SU-DHL-6 (cell line): Measurements from ENCODE around the gene SUOX.

Experiments used
- CTCF ChIP-seq: fragments of 200-600 bp; sonication (generic); IDR thresholded peaks from one replicate; pipeline ENCODE4 v1.5.1; 2017; ENCODE audit warnings: antibody characterized with exemption, mild to moderate bottlenecking, low read length, moderate library complexity; ENCODE audit not compliant: insufficient read depth, poor library complexity, severe bottlenecking
- EZH2phosphoT487 ChIP-seq: fragments of 200-600 bp; sonication (generic), shearing (Covaris generic); conservative IDR thresholded peaks from 2 replicates; pipeline ENCODE4 v1.6.1; 2018; ENCODE audit warnings: mild to moderate bottlenecking, antibody characterized with exemption, low read length, moderate library complexity, mixed read lengths

DNA sequence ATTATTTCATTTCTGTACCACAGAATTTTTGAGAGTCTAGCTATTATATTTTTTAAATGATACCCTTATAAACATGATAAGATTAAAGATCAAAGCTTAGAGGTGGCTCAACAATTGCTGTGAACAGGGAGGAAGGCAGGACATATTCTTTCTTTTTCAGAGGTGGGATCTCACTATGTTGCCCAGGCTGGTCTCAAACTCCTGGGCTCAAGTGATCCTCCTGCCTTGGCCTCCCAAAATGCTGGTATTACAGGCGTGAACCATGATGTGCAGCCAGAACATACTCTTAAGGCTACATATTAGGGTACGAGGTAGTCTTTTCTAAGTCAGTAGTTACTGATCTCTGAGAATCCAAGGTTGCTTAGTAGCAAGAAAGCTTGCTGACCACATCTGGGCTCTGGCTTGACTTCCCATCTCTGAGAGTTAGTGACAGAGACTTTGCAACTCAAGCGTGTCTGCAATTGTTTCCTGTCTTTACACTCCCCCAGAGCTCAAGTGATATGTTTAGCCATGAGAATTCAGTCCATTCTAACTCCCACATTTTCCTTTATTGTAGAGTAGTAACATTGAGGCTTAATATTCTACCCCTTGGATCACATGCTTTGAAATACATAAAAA is 14.6 kb upstream of the SUOX start:
- no peak for TF ChIP-seq CTCF
- TF ChIP-seq EZH2phosphoT487 = no peak
